SKM-1 treated with dmso at 0.1 percent for 144 hours (cell line): ENCODE results near the gene ACOT13.
"Not testable (repeated sequence)": the region's sequence is repeated elsewhere in the genome, so short reads cannot be mapped to it uniquely, and the experiment has no call there.

Source experiments
- DNase-seq: peaks from one replicate; lab custom pipeline; 2025; ENCODE audit not compliant: unreplicated experiment; lab: John Stamatoyannopoulos, UW

Gene ACOT13

DNA sequence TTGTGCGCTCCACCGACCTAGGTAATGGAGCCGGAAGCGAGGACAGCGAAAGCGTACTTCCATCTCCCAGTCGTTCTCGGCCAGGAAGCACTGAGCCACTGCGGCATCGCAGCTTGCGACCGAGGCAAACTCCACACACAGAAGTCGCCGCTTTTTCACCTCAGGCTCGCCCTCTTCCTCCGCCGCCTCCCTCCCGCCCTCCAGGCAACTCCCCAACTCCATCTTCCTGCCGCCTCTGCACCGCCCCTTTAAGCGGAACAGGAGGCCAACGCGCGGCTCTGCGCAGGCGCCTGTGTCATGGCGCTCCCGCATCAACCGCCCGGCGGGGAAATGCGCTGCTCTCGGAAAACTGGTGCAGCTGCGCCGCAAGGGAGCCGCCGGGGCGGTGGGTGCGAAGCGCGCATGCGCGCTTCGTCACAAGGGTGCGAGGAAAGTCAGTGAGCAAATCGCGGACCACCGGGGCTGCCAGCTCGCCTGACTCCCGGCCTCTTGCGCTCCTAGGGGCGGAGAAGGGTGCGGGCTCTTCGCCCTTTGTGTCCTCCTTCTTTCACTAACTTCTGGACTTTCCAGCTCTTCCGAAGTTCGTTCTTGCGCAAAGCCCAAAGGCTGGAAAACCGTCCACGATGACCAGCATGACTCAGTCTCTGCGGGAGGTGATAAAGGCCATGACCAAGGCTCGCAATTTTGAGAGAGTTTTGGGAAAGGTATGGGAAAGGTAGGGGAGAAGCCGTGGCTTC, at the start of gene ACOT13, which contains the start of gene TDP2:
ACOT13 (plus strand) TSS at position 437 of the 737 bp plus-strand sequence; CDS start at position 624, 187 bp downstream.
TDP2 (minus strand) TSS at position 259 of the 737 bp plus-strand sequence; CDS start at position 222, 37 bp downstream.
- DNase-seq, result peak; percentile 93

DNA sequence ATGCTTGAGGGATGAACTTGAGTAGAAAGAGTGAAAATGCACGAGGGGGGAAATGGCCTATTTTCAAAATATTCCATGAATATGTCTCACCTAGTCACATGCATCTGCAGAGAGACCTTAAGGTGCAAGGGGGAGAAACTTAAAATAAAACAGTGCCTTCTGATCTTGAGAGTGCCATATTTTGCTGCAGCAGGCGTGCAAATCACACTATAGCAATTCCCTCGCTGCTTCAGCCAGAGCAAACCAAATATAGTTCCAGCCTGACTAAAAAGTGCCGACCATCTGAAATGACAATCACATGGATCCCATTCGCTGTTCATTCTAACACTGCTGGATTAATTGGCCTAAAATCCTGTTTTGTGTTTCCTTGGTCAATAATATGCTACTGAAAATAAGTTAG, 47.2 kb upstream of the ACOT13 start:
- no peak for DNase-seq

DNA sequence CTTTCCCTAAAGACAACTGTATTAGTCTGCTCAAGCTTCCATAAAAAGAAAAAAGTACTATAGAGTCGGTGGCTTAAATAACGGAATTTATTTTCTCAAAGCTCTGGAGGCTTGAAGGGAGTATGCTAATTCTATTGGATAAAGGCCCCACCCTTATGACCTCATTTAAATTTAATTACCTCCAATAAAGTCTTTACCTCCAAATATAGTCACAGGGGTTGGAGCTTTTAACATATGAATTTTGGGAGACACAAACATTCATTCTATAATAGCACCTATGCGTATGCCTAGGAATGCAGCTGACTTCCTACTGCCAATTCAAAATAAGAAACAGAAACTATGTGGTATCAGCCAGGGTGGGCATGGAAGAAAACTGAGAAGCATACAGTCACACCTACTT, 46.2 kb upstream of the ACOT13 start:
- no peak for DNase-seq

DNA sequence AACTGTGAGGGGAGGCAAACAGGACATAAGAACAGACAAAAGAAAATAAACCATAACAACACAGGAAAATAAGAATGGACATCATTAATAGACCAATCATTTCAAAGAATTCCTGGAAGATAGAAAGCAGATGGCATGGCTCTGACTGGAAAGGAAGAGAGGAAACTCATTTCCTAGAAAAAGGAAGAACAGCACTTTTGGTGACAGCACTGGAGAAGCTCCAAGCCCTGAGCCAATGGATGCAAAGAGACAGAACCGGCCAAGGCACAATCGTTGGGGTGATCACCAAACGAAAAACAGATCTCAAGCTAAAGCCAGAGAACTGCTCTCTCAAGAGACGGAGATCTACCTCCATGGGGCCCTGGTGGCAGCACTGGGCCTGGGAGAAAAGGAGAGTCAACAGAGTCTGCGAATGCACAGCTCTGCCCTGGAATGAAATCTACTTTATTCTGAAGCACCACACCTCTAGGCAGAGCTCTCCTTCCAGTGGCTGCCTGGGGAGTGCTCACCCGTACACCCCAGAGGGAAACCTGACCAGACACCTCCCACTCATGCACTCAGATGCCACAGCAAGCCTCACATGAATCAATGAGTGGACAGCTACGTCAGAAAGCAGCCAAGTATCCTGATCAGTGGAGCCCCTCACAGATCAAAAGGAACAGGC, 45.1 kb upstream of the ACOT13 start:
- DNase-seq, result no peak

DNA sequence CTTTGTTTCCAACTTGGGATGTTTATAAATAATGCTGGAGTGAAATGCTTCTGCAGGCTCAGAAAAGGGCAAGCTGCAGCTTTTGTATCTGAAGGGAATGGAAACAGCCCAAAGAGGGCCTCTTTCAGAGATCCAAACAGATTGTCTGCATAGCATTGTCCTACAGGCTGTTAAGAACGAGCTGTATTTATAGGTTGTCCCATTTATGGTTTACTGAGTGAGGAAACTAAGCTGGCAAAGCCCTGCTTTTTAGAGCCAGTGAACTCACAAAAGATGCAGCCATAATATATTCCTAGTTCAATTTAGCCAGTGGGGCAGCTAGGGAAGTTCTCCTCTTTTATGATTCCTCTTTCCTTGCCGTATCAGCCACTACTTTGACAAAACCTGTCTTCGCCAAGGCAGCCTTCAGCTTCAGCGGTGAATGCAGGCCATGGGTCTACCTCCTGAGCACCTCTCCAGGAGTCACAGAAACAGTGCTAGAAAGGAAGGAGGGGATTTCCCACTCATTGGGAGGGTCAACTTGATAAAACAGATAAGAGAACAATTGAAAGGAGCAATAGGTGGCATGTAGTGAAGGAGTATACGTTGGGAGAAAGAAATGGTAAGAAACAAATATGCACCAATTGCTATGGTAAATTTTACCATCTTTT, 35.9 kb upstream of the ACOT13 start:
- DNase-seq, result no peak

DNA sequence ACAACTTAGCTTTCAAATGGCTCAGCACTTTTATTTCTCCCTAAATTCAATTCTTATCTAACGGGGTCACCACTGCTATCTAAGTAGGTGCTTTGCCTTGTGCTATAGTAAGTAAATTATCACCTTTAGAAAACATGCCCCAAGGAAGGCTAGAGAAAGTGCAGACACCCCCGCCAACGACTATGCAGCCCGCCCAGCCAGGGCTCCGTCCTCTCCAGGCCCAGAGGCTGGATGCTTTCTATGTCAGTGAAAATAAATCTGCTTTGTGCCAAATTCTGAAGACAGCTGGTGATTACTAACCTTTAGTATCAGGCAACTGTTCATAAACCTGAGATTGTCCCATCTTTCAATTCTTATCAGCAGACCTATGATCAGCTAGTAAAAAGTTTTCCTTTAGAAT, 35.2 kb upstream of the ACOT13 start:
- no peak for DNase-seq

DNA sequence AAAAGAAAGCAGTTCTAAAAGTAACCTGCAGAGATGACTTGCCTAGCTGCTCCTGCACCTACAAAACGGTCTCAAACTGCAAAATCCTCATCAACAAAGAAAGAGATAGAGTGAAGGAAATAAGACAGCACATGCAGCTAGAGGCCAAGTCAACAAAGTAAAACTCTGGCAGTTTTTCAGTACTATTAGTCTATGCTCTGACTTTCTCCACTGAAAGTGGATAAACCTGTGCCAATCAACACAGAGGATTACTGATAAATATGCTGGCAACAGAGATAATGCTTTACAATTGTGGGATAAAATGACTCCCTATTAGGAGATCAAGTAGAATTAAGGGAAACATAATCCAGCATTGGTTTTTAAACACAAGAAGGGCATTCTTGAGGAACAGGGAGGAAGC, 34.3 kb upstream of the ACOT13 start:
- DNase-seq, result no peak

DNA sequence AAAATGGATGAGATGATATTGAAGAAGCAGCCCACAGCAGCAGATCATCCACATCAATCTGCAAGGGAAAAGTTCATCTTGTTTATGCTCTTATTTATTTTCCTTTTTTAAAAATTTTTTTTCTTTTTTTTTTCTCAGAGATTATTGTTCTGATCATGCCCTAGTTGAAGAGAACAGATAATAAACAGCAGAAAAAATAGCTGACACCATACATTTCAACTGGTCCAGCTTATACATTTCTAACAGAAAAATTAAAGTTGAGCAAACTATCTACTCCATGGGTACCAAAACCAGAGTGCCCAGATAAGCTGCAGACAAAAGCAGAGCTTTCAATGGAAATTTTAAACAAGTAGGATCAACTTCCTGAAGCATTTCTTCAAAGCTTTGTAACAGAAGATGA, 30.2 kb upstream of the ACOT13 start:
- DNase-seq, result no peak

DNA sequence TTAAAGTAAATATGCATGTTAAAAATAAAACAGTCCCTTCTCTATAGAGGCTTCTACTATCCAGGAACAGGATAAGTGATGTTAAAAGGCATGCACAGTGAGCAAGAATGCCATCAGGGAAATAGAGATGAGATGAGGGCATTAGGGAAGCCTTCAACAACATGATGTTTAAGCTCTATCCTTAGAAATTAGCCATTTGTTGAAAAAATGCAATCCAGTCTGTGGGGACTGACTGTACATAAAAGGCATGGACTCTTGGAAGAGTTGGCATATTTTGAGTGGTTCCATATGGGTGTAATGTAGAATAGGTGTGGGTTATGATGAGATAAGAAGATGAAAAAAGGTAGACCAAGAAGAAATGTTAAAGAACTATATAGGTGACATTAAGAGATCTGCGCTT, 26.7 kb upstream of the ACOT13 start:
- DNase-seq, result no peak

DNA sequence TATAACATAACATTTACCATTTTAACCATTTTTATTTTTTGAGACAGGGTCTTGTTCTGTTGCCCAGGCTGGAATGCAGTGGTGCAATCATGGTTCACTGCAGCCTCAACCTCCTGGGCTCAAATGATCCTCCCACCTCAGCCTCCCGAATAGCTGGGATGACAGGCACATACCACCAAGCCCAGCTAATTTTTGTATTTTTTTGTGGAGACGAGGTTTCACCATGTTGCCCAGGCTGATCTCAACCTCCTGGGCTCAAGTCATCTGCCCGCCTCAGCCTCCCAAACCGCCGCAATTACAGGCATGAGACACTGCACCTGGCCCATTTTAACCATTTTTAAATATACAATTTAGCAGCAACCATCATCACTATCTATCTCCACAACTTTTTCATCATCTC, 26.2 kb upstream of the ACOT13 start:
- DNase-seq, result not testable (repeated sequence)

DNA sequence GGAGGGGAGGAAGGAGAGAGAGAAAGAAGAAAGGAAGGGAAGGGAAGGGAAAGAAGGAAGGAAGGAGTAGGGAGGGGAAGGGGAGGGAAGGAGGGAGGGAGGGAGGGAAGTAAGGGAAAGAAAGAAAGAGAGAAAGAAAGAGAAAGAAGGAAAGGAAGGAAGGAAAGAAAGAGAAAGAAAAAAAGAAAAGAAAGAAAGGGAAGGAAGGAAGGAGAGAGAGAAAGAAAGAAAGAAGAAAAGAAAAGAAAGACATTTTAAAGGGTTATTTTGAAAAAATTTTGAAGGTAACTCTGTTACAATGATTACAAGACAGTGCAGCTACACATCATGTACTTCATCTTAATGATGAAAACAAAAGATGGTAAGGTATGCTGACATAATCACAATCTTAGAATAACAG, 24.8 kb upstream of the ACOT13 start:
- no peak for DNase-seq

DNA sequence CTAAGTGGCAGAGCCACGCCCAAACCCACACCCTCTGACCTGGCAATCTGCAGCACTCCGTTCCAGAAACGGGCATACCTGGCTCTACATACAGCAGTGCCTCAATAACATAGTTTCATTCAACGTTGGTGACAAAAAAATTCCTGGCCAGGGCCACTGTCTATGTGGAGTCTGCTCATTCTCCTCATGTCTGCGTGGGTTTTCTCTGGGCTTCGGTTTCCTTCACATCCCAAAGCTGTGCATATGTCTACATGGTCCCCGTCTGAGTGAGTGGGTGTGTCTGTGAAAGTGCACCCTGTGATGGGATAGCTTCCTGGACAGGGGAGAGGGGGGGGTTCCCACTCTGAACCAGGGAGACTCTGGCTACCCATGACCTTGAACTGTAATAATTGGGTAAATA, 23.0 kb upstream of the ACOT13 start:
- DNase-seq, result no peak

DNA sequence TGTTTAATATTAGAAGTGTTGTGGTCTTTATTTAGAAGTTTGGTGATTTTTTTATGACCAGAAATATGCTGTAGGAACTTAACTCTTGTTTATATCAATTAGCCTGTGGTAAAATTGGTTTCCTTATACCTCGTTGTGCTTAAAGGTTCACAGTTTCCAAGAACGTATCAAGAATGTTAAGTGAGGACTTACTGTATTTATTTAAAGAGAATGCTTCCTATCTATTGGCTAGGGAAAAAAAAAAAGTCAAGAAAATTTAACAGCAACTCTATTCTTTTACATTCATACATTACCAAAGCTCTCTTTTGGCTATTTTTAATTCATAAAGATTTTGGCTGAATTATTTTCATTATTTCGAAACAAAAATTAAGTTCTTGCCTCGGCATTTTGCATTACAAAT, 22.5 kb upstream of the ACOT13 start:
- no peak for DNase-seq

DNA sequence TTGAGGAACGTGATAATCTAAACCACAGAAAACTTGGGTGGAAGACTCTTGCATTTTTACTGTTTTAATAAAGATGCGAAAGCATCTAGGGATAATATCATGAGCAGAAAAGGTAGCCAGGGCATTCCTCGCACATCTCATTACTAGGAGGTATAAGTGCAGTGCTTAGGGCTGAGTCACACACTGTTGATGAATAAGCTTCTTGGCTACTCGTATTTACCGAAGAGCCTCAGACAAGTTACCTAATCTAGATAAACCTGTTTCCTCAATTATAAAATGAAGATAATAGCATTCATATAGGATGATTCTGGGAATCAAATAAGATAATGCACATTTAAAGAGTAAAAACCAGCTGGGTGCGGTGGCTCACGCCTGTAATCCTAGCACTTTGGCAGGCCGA, 20.1 kb upstream of the ACOT13 start:
- no peak for DNase-seq

DNA sequence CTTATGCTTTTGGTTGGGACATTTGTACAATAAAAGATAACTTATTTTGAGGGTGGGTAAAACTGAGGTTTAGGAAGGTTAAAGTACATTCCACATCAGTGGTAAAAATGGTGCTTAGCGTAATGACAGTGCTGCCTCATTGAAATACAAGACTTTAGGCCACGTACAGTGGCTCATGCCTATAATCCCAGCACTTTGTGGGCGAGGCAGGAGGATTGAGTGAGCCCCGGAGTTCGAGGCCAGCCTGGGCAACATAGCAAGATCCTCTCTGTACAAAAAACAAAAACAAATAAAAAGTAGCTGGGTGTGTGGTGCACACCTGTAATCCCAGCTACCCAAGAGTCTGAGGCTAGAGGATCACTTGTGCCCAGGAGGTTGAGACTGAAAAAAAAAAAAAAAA, 18.6 kb upstream of the ACOT13 start:
- no peak for DNase-seq

DNA sequence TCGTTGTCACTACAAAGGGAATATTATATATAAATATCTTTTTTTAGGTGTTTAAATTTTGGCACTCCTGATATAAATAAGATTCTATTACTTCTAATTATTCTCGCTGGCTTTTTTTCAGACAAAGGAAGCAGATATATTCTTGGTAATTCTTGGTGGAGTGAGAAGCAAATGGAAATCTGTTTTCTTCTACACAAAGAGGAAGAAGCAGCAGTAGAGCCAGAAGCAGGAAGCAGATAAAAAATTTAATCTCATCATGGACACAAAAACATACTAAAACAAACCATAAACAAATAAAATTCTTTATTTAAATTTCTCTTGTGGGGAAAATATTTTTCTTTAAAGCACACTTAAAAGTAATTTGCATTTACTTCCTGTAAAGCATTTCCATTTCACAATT, 17.2 kb upstream of the ACOT13 start:
- no peak for DNase-seq

DNA sequence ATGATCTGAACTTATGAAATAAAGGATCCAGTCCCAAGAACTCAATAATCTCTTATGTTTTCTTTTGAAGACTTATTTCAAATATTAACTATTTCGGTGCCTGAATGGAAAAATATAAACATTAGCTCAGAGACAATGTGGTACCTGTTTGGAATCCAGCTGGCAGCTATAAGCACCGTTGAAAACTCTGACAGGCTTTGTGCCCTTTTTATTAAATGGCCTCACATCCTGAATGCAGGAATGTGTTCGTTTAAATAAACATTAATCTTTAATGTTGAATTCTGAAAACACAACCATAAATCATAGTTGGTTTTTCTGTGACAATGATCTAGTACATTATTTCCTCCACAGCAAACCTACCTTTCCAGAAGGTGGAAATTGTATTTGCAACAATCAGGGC, 16.5 kb upstream of the ACOT13 start:
- DNase-seq, result no peak

DNA sequence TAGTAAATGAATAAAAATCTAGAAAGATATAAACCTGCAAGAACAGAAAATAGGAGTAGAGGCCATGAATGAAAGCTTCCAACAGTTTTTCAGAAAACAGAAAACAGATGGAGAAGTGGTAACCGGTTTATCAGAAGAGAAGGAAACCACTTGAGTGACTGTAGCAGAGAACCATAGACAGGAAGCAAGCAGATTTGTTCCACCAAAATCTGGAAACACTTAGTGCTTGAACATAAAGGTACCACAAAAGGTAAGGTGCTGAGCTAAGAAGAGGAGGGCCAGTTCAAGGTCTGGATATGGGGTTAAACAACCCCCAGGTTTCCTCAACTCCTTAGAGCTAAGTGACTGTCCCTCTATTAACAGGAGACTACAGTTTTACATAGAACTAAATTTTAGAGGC, 11.7 kb upstream of the ACOT13 start:
- DNase-seq, result no peak

DNA sequence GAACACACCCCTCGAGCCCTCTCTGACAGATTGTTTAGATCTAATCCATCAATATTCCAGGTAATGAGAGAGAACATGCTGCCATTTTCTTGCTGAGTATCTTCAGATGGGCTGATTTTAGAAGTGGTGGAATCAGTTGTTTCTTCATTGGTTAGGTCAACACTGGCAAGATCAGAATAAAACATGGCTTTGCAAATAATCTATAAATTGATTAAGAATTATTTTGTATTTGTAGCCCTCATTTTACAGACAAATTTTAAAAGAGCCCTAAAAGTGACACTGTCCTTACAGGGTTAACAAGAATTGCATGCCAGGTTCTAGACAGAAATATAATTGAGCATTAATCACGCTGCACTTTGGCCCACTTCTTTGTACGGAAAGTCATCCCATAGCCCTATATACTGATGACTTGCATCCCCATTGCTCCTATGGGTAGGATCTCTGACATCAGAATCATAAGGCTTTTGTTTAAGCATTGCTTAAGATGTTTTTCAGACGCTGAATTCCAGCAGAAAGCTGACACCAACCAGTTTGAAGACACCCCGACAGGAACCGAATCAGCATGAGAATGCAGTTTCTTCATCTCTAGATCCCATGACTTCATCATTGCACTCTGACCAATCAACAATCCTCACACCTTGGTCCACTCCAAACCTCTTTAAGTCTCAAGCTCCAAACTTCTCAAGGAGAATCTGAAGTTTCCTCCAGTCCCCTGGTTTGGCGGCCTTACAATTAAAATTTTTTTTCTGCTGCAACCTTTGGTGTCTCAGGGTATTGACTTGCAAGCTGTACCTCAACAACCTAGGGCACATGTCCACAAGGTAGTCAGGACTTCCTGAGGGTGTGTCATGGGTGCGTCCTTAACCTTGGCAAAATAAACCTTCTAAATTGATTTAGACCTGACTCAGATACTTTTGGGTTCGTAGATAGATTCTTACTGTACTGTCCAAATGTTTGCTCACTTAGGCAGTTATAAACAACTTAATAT, 8.0 kb upstream of the ACOT13 start:
- no peak for DNase-seq

DNA sequence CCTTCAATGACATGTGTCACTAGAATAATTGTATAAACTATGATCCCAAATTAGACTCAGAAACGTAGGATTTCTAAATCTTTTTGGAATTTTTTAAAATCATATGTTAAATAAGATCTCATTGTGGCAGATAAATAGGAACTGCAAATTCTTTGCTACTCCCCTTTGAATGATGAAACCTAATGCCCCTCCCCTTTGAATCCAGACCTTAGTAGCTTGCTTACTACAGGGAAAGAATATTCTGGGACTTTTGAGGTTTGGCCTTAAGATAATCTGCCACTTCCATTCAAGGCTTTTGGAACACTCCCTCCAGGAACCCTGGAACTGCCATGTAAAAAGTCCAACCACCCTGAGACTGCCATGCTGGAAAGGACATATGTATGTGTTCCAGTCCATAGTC, 7.3 kb upstream of the ACOT13 start:
- no peak for DNase-seq

DNA sequence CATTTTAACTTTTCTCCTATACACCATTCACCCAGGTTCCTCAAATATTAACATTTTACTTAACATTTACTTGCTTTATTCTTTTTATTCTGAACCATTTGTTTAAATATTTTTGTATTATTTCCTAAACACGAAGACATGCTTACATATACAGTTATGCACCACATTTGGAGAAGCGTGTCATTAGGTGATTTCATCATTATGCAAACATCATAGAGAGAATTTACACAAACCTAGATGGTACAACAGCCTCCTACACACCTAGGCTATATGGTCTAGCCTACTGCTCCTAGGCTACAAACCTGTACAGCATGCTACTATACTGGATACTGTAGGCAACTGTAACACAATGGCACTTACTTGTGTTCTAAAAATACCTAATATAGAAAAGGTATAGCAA, 6.8 kb upstream of the ACOT13 start:
- DNase-seq, result no peak
